Choroid plexus epithelial cell (primary cell): ENCODE measurements around the gene SLC6A17.
A peak's percentile ranks its signal among the peaks of the same experiment; 100 is the strongest.

ENCODE experiments used
- DNase-seq: peaks from one replicate; pipeline ENCODE4 v3.0.0-alpha.2; 2010; ENCODE audit warnings: low read depth
- H3K4me3 ChIP-seq: 2 replicates; pipeline ENCODE4 v1.5.1; 2011; ENCODE audit warnings: low read depth, mild to moderate bottlenecking, control low read depth, low read length, moderate library complexity
- CTCF ChIP-seq: conservative IDR thresholded peaks from 2 replicates; pipeline ENCODE4 v1.5.1; 2011; ENCODE audit warnings: low read depth, mild to moderate bottlenecking, control low read depth, inconsistent platforms, low read length, moderate library complexity

Gene SLC6A17

GRCh38 chr1:110112656-110113055, 37.6 kb upstream of the SLC6A17 start:
- TF ChIP-seq CTCF, result no peak
- no peak for DNase-seq
- no peak overlapping the region for H3K4me3 ChIP-seq

DNA sequence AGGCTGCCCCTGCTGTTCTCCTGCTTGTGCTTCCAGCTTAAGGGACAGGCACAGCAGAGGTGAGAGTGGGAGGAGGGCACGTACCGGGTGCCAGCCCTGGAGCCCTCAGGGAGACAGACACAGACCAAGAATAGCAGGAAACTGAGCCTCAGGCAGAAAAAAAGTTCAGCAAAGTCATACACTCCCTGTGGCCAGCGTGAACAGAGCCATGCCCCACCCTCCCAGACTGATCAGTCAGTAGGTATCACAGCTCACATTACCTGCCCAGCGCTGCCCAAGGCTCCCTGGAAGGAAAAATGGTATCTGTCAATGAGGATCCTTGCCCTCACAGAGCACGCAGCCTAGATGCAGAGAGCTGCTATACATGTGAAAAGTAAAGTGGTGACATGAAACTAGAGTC, 36.7 kb upstream of the SLC6A17 start:
- no peak for DNase-seq
- H3K4me3 ChIP-seq, result no peak overlapping the region

DNA sequence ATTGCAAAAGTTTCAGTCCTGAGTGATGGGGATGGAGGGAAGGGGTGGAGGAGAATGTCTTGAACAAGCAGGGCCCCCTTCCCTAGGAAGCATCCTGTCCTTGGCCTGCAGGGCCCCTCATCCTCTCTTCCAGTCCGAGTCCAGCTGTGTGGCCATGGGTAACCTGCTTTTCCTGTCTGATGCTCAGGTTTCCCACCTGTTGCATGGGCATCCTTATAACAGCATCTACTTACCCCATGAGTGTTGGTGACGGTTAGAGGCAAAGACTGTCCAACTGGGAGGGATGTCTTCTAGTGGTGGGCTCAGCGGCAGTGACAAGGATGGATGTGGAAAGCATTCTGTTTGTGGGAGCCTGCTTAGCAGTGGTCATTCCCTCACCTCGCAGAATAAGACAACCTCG, 36.1 kb upstream of the SLC6A17 start:
- TF ChIP-seq CTCF, result no peak

More for the DNA sequence above, 36.7 kb upstream of the SLC6A17 start:
- no peak for TF ChIP-seq CTCF

GRCh38 chr1:110114784-110115183, 35.5 kb upstream of the SLC6A17 start:
- no peak for DNase-seq
- no peak for TF ChIP-seq CTCF

More for the DNA sequence above, 36.1 kb upstream of the SLC6A17 start:
- no peak for DNase-seq
- no peak overlapping the region for H3K4me3 ChIP-seq

GRCh38 chr1:110118636-110119396, 31.5 kb upstream of the SLC6A17 start:
- no peak for TF ChIP-seq CTCF
- peak; percentile 20 for DNase-seq
- no peak overlapping the region for H3K4me3 ChIP-seq

More at GRCh38 chr1:110114784-110115183, 35.5 kb upstream of the SLC6A17 start:
- H3K4me3 ChIP-seq, result no peak overlapping the region

GRCh38 chr1:110119843-110120242, 30.5 kb upstream of the SLC6A17 start:
- no peak overlapping the region for H3K4me3 ChIP-seq
- no peak for DNase-seq
- TF ChIP-seq CTCF, result no peak

GRCh38 chr1:110120960-110121561, 29.2 kb upstream of the SLC6A17 start:
- no peak for DNase-seq

More at GRCh38 chr1:110120960-110121561, 29.2 kb upstream of the SLC6A17 start:
- no peak for TF ChIP-seq CTCF
- H3K4me3 ChIP-seq, result no peak overlapping the region
